ENCODE results near the gene IFRD2.

DNA sequence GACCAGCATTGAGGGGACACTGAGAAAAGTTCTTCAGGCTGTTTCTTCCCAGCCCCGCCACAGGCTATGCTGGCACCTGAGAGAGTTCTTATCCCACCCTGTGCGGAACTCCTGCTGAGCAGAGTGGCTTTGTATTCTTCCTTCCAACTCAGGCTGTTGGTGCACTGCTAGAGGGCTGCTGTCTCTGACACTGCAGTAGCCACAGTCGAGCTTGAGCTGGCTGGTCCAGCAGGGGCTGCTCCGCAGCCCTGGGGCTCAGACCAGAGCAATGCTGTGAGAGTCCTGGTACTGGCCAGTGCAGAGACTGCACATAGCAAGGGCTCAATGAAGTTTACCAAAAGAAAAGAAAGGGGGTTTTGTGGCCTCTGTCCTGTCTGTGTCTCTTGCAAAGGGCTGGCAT lies 52.6 kb downstream of the IFRD2 start:
- TF ChIP-seq, protein P1, sequence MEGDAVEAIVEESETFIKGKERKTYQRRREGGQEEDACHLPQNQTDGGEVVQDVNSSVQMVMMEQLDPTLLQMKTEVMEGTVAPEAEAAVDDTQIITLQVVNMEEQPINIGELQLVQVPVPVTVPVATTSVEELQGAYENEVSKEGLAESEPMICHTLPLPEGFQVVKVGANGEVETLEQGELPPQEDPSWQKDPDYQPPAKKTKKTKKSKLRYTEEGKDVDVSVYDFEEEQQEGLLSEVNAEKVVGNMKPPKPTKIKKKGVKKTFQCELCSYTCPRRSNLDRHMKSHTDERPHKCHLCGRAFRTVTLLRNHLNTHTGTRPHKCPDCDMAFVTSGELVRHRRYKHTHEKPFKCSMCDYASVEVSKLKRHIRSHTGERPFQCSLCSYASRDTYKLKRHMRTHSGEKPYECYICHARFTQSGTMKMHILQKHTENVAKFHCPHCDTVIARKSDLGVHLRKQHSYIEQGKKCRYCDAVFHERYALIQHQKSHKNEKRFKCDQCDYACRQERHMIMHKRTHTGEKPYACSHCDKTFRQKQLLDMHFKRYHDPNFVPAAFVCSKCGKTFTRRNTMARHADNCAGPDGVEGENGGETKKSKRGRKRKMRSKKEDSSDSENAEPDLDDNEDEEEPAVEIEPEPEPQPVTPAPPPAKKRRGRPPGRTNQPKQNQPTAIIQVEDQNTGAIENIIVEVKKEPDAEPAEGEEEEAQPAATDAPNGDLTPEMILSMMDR (IDR thresholded peaks at IDR 0.05) = no peak
- TF ChIP-seq POLR2A (IDR thresholded peaks at IDR 0.05) = no peak

Data from vagina (tissue), 2 donors.